HuH-7.5 (cell line): ENCODE results near the gene JDP2.
A peak's percentile ranks its signal among the peaks of the same experiment; 100 is the strongest.
"Not testable (repeated sequence)": the region's sequence is repeated elsewhere in the genome, so short reads cannot be mapped to it uniquely, and the experiment has no call there.

Experiments
- DNase-seq: peaks from one replicate; pipeline ENCODE4 v3.0.0; 2011; ENCODE audit warnings: low spot score

Gene JDP2

GRCh38 chr14:75427482-75428229, at the start of gene JDP2:
Gene JDP2 (plus strand): TSS chr14:75428022. CDS start chr14:75437921, 9,899 bp downstream.
- DNase-seq, result peak; percentile 73

DNA sequence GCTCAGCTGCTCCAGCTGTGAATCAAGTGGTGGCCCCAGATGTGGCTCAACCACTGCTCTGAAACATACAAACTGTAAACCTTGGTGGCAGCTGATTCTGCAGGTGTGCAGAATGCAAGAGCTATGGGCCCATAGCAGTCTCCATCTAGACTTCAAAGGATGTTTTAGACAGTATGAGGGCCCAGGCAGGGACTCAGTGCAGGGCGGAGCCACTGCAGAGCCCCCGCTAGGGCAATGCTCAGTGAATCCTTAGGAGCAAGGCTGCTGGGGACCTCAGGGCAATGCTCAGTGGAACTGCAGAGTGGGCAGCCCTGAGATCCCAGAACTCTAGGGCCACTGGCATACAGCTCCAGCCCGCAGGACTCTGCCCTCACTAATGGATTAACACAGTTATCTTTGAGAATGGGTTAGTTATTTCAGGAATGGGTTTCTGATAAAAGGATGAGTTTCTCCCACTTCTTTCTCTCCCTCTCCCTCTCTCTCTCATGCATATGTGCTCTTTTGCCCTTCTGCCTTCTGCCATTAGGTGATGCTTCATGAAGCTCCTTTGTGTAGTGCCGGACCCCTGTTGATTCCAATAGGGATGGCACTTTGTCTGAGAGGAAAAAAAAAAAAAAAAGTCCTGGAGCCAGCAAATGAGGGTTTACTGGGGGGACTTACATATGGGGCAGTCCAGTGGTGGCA, 48.4 kb upstream of the JDP2 start:
- DNase-seq, result no peak

- no peak for DNase-seq
Observed at GRCh38 chr14:75379930-75380270, 47.9 kb upstream of the JDP2 start.

- no peak for DNase-seq
Observed at GRCh38 chr14:75380656-75381055, 47.2 kb upstream of the JDP2 start.

- no peak for DNase-seq
Observed at GRCh38 chr14:75381642-75382041, 46.2 kb upstream of the JDP2 start.

GRCh38 chr14:75383219-75383618, 44.6 kb upstream of the JDP2 start:
- DNase-seq, result not testable (repeated sequence)

- DNase-seq, result no peak
Observed at GRCh38 chr14:75383721-75384120, 44.1 kb upstream of the JDP2 start.

- DNase-seq, result no peak
Observed at GRCh38 chr14:75389679-75390078, 38.1 kb upstream of the JDP2 start.

GRCh38 chr14:75390183-75390582, 37.6 kb upstream of the JDP2 start:
- DNase-seq, result no peak

GRCh38 chr14:75391953-75392352, 35.9 kb upstream of the JDP2 start:
- no peak for DNase-seq

DNA sequence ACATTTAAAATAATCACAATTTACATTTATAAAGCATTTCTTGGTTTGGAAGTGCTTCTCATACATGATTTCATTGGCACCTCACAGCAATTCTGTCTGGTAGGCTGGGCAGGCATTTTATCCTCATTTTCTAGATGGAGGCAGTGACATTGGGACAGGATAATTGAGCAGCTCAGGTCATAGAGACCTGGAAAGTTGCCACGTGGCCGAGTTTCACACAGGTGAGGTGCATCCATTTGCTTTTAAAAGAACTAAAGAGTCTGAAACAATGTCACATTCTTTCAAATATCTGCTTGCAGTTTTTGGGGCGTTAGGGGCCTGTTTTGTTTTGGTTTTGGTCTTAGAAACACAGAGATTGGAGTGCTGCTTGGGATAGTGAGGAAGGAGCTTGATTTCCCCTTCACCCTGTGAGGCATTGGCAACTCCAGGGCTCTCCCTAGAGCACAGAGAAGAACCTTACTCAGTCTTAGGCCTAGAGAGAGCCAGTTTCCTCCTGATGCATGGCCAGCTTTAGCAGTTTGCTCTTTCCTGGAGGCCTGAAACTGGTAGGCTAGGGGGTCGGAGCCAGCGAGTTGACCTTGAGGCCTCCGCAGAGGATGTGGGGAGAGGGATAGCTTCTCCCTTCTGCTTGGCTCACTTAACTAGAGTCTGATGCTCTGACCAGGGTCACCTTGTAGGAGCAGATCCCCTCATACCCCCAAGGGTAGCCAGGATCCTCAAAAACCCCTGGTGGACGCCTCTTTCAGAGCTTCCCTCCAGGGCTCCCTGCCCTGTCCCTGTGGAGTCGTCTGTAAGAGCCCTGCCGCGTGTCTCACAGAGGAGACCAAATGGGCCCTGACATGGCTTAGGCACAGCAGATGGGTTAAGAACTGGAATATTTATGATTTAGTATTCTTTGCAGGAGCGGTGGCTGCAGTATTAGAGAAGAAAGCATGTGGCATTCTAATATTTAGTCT, 34.9 kb upstream of the JDP2 start:
- DNase-seq, result no peak

DNA sequence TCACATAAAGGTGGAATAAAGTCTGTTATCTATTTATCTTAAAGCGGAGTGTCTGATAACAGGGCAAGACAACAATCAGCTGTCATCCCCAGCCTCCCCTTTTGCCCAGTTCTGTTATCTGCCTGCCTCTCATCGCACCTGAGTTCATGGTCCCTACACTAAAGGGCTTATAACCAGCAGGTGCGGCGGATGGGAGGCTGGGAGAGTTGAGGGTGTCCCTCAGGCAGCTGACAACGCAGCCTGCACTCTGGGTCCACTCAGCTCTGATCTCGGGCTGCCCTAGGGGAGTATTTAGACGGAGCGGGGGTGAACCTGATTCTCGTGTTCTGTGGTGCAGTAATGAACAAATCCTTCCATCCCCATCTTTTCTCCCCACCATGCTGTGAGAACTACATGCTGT, 34.0 kb upstream of the JDP2 start:
- DNase-seq, result no peak

GRCh38 chr14:75395862-75396261, 32.0 kb upstream of the JDP2 start:
- DNase-seq, result no peak

GRCh38 chr14:75399321-75399720, 28.5 kb upstream of the JDP2 start:
- DNase-seq, result no peak

DNA sequence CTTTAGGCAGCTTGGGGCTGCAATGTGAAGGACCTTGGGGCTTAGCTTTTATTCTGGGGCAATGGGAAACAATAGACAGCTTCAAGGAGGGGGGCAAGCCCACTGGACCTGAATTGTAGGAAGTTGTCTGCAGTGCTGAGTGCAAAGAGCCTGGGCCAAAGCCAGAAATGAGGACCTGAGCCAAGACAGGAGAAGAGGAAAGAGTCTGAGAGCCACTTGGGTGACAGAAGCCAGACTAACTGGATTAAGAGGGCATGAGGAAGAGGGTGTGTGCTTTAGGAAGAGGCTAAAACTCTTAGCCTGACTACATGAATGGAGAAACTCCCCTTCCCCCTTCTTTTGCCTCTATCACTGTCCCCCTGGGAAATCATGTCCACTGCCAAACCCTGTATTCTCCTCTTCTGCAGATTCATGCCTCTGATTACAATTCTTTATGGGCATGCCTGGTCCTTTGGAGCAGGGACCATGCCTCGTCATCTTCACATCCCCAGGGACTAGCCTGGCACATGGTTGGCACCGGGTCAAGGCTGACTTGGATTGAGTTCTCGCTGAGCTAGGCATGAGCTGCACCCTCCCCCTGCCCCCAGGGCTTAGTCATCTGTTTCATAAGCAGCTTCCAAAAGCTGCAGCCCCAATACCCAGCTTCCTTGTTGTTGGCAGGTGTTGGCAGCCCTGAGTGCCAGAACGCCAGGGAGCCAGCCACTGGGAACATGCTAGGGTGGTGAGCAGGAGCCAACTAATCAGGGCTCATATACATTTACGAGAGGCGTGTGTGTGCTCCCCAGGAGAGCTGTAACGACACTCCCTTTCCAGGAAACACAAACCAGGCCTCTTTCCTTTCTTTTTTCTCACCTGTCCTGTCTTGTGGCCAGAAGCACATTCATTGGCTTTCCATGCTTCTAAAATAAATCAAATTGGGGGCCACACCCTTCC, 27.7 kb upstream of the JDP2 start:
- DNase-seq, result no peak

- no peak for DNase-seq
Observed at GRCh38 chr14:75401361-75401760, 26.5 kb upstream of the JDP2 start.

GRCh38 chr14:75402867-75403413, 24.9 kb upstream of the JDP2 start:
- no peak for DNase-seq

DNA sequence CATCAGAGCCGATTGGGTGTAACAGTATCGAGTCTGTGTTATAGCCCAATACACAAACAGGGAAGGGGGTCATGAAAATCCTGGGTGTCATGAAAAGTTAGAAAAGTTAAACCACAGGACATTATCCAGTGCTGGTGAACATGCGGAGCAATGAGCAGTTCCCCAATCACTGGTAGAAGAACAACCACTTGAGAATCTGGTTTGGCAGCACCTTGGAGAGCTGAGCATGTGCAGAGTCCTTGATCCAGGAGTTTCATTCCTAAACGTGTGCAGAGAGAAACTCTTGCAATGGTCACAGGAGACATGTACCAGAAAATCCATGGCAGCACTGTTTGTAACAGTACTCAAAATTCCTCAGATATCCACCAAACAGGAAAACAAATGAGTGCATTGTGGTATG, 23.0 kb upstream of the JDP2 start:
- no peak for DNase-seq

DNA sequence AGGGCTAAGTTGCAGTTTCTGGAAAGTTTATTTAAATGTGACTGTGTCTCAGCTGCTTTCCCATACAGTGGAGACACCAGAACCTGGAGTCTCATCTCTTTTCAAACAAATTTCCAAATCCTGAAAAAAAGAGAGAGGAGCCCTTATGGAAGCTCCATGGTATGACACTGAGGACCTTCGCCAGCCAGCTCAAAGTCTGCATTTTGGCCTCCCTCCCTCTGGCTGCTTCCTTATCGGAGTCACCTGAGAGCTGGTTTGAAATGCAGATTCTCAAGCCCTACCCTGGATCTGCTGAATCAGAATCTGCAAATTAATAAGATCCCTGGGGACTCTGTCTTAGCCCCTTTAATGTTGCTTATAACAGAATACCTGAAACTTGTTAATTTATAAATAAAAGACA, 21.7 kb upstream of the JDP2 start:
- DNase-seq, result no peak

DNA sequence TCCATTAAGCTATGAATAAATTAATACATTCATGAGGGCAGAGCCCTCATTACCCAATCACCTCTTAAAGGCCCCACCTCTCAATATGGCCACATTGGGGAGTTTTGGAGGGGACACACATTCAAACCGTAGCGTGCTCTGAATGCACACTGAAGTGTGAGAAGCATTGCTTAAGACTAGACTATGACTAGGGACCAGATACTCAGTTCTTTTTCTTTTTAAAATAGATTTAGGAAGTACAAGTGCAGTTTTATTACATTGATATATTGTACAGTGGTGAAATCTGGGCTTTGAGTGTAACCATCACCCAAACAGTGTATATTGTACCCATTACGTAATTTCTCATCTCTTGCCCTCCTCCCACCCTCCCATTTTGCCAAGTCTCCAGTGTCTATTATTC, 21.0 kb upstream of the JDP2 start:
- DNase-seq, result no peak
